HG03565 (cell line): ENCODE results near the gene CERS6.
A peak's percentile ranks its signal among the peaks of the same experiment; 100 is the strongest.
"Not testable (repeated sequence)": the region's sequence is repeated elsewhere in the genome, so short reads cannot be mapped to it uniquely, and the experiment has no call there.

ENCODE experiments used
- ATAC-seq: cut with Tn5 transposase; IDR thresholded peaks from one replicate; pipeline ENCODE4 v1.9.1; 2021; ENCODE audit warnings: mild to moderate bottlenecking, moderate library complexity; ENCODE audit not compliant: unreplicated experiment

CERS6 gene

DNA sequence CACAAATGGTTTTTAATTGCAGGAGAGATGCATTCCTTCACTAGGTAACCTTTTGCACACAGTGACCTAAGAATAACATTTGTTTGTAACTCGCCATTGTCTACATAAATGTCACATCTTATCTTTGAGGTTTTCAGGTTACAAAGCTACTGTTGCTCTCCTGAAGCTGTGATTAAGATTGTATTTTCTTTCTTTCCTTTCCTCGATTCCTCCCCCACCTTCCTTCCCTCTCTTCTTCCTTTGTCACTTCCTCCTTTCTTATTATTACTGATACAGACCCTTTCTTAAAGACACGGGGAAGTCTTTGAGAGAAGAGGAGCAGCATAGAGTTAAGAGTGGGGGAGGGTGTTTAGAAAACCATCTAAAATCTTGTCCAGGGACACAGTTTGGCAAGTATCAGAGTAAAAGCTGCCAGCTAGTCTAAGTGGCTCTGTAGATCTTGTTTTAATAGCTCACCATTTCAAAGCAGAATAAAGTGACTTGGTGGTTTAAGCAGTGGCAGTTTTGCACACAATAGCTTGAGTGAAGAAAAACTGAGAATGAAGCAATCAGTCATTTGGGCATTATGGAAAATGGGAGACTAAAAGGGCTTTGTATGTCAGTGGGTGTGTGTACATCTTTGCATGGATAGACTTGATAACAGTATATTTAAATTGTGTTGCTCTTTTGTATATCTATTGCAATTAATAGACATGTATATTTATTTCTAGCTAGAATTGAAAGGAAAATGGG lies 10.9 kb downstream of the CERS6 start:
- no peak for ATAC-seq

DNA sequence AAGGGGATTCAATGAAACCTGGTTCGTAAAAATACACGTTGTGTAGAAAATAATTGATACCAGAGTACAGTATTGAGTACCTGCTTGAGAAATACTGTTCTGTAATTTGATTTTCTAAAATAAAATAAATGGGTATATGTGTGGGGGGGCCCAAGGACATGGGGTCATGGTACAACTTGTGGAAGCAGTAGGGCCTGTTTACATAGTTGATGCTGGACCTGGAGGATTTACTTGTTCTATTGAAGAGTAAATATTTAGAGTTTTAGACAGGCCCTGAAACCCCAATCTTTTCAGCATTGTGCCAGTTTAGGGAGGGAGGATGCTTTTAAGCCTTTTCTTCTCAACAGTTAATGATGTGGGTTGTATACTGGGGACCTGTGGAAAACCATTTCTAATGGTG lies 11.7 kb downstream of the CERS6 start:
- no peak for ATAC-seq

DNA sequence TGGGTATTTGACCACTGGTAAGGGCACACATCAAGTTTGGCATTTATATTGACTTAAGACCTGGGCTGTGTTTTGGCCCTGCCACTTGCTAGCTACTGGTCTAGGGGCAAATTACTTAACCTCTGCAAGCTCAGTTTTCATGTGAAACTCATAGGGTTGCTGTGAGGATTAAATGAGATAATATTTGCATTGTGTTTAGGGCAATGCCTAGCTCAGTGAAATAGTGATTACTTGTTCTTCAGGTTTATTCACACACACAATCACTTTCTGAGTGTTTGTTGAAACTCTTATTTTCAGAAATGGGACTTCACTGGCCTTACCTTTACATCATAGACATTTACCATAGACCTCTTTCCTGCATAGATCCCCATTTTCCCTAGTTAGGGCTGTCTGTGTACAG lies 12.3 kb downstream of the CERS6 start:
- no peak for ATAC-seq

DNA sequence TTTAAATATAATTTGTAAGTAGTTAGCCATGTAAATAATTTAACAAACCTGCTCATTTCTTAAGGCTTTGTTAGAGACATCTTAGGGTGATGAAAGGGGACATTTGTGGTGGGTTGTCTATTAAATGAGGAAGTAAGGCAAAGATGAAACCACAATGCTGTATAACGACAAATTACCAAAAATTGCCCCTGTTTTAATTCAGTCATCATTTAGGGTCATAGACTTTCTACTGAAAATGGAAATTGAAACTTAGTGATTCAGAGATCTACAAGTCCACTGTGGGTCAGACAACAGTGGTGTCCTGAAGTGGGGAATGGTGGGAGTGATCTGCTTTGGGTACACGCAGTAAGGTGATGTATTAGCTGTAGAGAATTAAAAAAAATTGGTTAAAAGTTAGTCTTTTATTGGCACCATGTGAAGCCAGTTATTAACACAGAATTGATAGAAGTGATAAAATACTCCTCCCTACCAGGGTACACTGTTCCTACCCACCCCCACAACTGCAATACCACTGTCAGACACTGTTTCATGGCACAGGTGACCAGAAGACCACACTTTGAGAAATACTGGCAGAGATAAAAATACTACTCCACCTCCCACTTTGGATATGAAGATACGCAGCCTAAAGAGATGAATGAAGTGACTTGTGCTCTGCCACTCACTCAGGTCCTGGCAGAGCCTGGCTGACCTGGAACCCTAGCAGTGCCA lies 13.4 kb downstream of the CERS6 start:
- ATAC-seq, result peak; percentile 77

DNA sequence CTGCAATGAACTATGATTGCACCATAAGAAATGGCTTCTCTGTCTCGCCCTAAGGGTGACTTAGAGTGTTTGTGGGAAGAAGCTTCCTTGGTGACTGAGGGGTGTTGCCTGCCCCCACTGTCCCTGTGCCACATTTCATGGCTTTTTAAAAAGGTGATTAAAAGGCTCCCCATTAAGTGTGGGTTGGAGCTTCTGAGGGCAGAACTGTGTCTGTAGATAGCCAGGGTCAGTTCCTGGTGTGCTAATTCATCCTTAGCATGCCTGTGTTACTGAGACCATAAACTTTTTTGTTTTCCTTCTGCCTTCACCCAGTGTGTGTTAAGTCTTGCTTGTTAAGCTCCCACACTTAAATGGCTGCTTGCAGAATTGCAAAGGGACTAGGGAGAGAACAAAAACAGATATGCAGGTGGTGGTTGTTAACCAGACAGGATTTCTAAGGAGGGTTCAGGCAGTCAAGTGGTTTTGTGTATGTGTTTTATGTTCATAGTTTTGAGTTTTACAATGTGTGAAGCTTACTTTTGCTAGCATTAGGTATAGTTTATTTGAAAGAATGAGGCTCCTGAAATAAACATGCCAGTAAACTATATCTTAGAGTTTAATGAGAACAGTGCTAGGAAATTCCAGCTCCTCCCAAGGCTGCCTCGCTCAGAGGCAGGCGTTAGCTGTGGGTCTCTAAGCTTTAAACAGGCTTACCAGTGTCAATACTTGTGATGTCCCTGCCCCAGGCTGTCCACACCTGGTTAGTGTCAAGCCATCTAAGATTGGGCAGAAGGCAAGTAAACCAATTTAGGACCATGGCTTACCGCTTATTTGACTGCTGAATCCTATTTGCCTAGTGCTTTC lies 14.5 kb downstream of the CERS6 start:
- no peak for ATAC-seq

DNA sequence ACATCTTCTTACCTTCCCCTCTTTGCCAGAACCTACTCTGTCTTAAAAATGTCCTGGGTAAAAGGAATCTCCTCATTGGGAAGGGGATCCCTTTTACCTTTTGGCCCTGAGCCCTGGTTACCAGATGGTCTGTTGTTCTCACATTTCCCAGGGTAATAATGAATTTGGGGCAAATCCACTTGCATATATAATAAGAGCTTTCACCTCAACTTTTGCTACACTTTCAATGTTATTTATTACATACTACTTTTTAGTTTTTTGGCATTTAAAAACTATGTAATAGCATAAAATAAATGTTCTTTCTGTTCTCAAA lies 15.0 kb downstream of the CERS6 start:
- no peak for ATAC-seq

DNA sequence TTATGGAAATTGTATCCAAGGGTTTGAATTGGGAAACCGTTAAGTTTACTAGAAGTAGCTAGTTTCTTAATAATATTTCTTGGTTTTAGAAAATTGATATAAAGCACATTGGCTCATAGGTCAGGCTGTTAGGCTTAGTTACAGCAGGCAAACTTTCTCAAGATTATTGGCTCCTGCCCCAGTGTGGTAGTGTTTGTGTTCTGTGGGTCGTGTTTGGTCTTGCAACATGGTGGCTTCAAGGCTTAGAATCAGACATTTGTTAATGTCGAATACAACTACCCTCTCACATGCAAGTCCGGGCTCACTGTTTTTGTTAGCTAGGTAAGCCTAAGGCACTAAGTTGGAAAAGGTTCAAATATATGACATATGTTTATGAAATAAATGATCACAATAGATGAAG lies 19.6 kb downstream of the CERS6 start:
- no peak for ATAC-seq

DNA sequence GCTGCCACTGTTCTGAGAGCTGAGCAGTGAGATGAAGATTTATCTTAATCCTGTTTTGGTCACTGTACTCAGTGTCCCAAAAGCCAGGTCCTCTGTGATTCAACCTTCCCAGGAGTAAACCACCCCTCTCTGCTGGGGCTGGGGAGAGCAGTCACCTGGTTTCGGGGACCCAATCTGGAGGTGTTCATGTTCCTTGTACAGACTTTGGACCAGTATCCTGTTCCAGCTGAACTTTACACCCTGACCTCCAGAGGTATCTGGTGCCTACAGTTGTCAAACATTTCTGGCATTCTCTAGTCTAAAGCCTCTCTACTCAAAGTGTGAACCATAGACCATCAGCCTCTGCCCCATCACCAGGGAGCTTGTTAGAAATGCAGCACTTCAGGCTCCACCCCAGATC lies 22.1 kb downstream of the CERS6 start:
- no peak for ATAC-seq

DNA sequence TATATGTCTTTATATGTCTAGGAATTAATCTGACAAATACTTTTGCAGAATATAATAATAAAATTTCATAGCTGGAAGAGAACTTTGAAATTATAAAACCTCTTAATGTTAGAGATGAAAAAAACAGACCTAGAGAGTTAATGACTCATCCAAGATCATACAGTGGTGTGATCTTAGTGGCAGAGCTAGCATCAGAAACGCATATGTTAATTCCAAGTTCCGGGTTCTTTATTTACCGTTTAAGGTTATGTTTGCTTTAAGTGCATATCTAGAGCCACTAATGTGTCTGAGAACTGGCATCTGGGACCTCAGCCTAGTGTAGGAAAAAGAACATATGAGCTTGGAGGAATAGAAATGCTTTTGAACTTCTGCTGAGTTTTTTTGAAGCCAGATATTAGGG lies 24.3 kb downstream of the CERS6 start:
- no peak for ATAC-seq

DNA sequence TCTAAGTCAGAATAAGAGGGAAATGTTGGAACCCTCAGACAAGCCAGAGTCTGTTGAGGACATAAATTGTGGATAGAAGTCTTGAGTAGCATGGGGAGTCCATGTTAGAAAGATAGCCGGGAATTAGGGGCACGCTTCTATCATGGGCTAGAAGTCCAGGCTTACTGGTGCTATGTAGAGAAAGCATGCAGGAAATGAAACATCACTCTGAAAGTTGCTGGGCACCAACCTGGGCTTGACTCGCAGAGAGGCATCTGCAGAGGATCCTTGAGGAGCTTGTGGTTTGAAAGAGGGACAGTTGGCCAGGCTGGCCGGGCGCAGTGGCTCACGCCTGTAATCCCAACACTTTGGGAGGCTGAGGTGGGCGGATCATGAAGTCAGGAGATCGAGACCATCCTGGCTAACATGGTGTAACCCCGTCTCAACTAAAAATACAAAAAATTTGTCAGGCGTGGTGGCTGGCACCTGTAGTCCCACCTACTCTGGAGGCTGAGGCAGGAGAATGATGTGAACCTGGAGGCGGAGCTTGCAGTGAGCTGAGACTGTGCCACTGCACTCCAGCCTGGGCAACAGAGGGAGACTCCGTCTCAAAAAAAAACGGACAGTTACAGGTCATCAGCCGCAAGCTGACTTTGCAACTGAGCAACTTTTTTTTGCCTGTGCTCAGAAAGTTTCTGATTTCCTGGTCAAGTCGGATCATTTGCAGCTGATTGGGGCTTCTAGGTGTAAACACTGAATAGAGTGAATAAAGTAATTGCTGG lies 24.9 kb downstream of the CERS6 start:
- ATAC-seq, result no peak

DNA sequence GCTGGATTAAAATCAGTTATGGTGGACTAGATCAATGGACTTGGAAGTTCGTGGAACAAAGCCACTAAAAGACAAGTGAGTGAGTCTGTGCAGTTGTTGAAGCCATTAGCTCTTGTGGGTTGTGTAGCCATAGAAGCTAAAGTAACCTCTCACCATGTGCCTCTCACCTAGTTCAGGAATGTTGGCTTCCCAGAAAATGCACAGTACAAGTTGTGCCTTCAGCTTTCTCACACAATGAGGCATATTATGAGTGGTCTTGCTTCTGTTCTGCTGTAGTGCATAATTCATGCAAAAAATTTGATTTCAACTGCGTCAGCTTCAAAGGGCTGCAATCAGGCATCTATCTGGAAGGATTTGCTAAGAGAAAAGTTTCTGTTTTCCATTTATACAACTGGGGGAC lies 26.2 kb downstream of the CERS6 start:
- no peak for ATAC-seq

DNA sequence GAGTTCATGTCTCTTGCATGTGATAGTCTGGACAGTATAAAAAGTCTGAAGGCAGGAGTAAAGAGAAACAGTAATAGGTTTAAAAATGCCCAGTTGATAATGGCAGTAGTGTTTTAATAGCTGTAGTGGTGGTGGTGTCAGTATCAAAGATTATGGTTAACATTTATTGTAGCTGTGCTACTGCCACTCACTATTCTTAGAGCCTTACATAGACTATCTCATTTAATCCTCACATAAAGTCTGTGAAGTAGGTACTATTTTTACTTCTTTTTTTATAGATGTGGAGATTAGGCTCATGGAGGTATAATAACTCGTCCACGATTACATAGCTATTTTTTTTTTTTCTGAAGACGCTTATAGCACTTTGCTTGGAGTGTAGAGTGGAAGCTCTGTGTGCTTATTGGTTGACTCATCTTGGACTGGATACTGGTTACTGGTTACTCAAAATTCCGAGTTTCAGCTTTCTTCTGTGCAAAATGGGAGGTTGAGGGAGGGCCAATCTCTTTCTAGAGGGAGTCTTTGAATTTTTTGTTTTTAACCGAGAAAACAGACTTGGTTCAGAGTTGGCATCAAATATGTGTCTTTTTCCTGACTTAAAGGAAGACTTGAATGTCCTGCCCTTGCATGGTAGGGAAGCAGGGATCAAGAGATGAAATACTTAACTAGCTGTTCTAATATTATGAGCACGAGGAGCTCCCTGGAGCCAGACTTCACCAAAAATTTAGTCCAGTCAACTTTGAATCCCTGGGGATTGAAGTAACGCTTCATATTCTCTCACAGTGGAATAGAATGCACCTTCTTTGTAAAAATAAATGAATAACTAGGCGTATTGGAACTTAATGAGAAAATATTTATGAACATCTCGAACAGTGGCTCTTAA lies 27.1 kb downstream of the CERS6 start:
- no peak for ATAC-seq

DNA sequence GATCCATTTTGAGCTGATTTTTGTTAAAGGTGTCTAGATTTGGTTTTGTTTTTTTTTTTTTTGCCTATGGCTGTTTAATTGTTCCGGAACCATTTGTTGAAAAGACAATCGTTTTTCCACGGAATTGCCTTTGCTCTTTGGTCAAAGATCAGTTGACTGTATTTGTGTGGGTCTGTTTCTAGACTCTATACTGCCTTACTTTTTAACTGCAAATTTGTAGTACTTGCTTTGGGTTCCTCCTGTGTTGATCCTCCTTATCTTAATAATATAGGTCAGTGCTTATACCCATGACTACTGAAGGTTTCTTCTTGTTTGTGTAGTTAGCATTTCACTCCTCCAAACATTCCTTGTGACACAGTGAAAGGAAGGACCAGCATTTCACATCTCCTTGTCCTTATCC lies 30.4 kb downstream of the CERS6 start:
- ATAC-seq, result no peak

DNA sequence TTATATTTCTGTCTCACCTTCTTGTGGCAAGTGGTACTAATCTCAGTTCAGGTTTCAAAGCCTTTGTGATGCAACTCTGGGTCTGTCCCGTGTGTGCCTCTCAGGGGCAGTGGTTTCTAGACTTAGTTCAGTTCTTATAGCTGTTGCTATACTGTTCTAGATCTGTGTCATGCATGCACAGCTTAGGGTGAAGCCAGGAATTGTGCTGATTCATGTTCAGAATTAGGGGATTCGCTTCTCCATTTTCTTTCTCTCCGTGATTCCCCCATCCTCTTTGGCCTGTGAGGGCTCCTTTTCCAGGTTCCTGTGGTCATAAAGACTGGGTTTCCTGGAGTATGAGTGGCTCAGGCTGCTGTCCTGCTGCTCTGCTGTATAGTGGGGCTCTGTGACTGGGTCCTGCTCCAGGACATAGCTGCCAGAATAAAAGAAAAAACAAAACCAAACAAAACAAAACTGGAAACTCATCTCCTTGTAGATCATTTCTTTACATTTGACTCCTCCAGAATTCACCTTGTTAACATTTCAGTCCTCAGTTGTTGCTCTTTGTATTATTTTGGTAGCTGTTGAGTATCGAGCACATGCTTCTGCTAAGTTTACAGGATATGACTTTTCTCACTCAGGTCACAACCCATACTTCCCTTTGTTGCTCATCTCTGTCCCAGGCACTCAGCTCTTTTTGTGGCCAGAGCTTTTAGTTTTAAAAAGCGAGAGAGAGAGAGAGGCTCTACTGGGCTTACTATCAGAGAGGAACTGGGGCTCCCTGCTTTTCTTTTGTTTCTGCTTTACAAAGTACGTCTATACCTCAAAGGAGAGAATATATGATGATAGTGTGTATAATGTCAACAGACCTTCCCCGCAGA lies 34.2 kb downstream of the CERS6 start:
- peak; percentile 92 for ATAC-seq

DNA sequence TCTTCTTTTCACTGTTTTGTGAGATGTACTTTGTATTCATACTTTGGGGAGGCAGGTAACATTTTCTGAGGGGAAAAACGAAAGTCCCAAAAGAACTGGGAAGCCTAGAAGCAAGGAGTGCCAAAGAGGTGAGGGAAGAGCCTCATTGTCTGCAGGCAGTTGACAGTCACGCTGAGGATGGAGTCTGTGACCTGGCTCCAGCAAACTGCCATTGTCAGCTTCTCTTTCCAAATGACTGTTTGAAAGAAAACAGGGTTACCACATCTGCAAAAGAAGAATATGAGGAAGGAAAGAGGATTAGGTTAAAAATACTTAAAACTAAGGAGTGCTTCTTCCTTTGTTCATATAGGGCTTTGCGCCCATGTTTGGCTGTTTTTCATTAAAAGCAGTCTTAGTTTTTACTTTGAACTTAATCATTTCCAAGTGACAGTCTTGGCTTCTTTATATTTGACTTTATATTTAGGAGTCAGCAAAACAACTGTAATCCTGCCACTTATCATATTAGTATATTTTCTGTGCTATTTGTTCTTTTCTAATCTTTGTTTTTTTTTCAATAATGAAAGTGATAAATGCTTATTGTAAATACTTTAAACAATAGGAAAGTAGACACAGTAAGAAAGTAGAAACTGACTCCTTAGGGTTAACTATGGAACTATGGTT lies 35.0 kb downstream of the CERS6 start:
- ATAC-seq, result no peak

DNA sequence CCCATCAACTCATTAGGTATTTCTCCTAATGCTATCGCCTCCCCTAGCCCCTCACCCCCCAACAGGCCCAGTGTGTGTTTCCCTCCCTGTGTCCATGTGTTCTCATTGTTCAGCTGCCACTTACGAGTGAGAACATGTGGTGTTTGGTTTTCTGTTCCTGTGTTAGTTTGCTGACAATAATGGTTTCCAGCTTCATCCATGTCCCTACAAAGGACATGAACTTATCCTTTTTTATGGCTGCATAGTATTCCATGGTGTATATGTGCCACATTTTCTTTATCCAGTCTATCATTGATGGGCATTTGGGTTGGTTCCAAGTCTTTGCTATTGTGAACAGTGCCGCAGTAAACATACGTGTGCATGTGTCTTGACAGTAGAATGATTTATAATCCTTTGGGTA lies 35.7 kb downstream of the CERS6 start:
- not testable (repeated sequence) for ATAC-seq

DNA sequence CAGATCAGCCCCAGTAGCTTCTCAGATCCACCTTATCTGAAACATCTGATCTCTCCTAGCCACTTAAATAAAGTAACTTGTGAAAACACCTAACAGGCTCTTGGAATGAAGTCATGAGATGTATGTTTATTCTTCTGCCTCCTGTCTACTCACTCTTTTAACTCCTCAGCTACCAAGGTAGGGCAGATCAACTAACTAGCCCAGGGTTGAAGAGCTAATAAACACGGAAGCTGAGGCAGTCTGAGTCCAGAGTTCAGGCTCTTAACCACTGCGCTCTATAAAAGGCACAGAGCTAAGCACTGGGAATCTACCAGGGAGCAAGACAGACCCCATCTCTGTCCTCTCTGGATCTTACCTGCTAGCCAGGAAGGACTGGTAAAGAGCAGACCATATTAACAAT lies 37.1 kb downstream of the CERS6 start:
- ATAC-seq, result not testable (repeated sequence)

DNA sequence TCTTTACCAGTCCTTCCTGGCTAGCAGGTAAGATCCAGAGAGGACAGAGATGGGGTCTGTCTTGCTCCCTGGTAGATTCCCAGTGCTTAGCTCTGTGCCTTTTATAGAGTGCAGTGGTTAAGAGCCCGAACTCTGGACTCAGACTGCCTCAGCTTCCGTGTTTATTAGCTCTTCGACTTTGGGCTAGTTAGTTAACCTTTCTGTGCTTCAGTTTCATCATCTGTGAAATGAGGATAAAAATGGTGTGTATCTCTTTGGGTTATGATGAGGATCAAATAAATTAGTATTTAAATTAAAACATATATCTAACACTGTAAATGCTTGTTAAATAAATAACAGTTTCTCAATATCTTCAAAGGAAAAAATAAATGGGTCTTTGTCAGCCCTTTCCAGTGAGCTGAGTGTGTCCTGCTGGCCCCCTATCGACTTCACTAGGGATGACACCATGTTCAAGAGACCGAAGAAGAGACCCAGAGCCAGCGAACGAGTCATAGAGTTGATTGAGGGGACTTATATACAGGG lies 38.2 kb downstream of the CERS6 start:
- no peak for ATAC-seq

DNA sequence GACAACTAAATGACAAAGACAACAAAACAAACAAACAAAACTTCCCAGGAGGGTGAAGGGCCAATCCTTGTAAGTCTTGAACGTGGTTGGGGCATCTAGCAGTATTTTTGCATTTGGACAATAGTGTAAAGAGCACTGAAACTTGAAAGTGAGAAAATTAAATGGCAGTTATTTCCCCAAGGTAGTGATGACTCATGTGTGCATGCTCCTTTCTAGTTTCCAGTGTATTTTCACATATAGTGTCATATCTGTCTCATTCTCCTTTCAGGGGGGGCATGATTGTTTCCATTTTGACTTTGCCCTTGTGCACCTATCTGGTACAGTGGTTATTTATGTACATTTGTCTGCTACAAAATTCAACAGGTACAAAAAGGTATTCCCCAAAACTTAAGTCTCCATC lies 39.5 kb downstream of the CERS6 start:
- ATAC-seq, result peak; percentile 88
